Colon (tissue), 2 donors: ENCODE data around the gene CC2D2B.
"Not testable (repeated sequence)": the region's sequence is repeated elsewhere in the genome, so short reads cannot be mapped to it uniquely, and the experiment has no call there.

Source experiments
- FAIRE-seq: peaks from 2 replicates; lab custom pipeline; 2012; peaks lifted over from hg19 to GRCh38; lab: Jason Lieb, UNC
- donor health status: control.
- donor health status: control.

CC2D2B gene

GRCh38 chr10:95905897-95906580 lies 1.7 kb upstream of the CC2D2B start:
- FAIRE-seq: not testable (repeated sequence)

GRCh38 chr10:95906677-95907455 lies 909 bp upstream of the CC2D2B start:
- no peak for FAIRE-seq

- no peak for FAIRE-seq
These were observed 675 bp downstream of the CC2D2B start for GRCh38 chr10:95908450-95908849.

- FAIRE-seq: no peak
These were observed 1.8 kb downstream of the CC2D2B start for GRCh38 chr10:95909561-95909960.

- FAIRE-seq: not testable (repeated sequence)
These were observed 8.3 kb downstream of the CC2D2B start for GRCh38 chr10:95916039-95916438.

GRCh38 chr10:95920798-95921426 lies 13.1 kb downstream of the CC2D2B start:
- FAIRE-seq: no peak

- no peak for FAIRE-seq
These were observed 17.3 kb downstream of the CC2D2B start for GRCh38 chr10:95925033-95925432.

GRCh38 chr10:95935429-95935828 lies 27.7 kb downstream of the CC2D2B start:
- no peak for FAIRE-seq

GRCh38 chr10:95941115-95941514 lies 33.3 kb downstream of the CC2D2B start:
- FAIRE-seq: no peak

GRCh38 chr10:95963202-95963990 lies 55.6 kb downstream of the CC2D2B start:
- no peak for FAIRE-seq

- FAIRE-seq: no peak
These were observed 56.2 kb downstream of the CC2D2B start for GRCh38 chr10:95963991-95964389.

- no peak for FAIRE-seq
These were observed 57.0 kb downstream of the CC2D2B start for GRCh38 chr10:95964756-95965155.

GRCh38 chr10:95976362-95977229 lies 68.8 kb downstream of the CC2D2B start:
- FAIRE-seq: no peak

- no peak for FAIRE-seq
These were observed 74.4 kb downstream of the CC2D2B start for GRCh38 chr10:95982200-95982599.

- FAIRE-seq: no peak
These were observed 80.1 kb downstream of the CC2D2B start for GRCh38 chr10:95987685-95988426.

GRCh38 chr10:95988702-95989101 lies 80.9 kb downstream of the CC2D2B start:
- no peak for FAIRE-seq

- FAIRE-seq: not testable (repeated sequence)
These were observed 86.6 kb downstream of the CC2D2B start for GRCh38 chr10:95994376-95994775.

- no peak for FAIRE-seq
These were observed 90.5 kb downstream of the CC2D2B start for GRCh38 chr10:95998255-95998784.

- FAIRE-seq: no peak
These were observed 106.2 kb downstream of the CC2D2B start for GRCh38 chr10:96013956-96014355.

GRCh38 chr10:96014473-96015102 lies 106.8 kb downstream of the CC2D2B start:
- no peak for FAIRE-seq
